Dedifferentiated amniotic fluid mesenchymal stem cell (primary cell): ENCODE data around the gene ZSCAN21.

Experiments
- DNase-seq: peaks from one replicate; pipeline ENCODE4 v3.0.0-alpha.2; 2016; ENCODE audit errors: extremely low spot score

The ZSCAN21 gene

DNA sequence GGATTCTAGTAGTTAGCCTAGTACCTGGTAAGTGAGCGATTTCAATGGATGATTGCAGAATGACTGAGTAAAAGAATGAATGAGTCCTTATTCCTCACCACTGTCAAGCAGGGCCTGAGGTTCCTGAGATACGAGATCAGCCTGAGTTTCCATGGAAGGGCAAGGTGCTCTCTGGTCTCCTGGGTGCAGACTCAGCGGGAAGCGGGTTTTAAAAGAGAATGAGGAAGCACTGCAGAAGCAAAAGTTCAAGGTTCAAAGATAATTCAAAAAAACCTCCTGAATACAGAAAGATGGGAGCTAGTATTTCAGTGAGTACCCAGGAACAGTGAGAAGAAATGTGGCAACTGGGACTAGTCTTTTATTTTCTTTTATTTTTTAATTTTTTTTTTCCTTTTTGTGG is 27.6 kb downstream of the ZSCAN21 start:
- DNase-seq, result no peak

DNA sequence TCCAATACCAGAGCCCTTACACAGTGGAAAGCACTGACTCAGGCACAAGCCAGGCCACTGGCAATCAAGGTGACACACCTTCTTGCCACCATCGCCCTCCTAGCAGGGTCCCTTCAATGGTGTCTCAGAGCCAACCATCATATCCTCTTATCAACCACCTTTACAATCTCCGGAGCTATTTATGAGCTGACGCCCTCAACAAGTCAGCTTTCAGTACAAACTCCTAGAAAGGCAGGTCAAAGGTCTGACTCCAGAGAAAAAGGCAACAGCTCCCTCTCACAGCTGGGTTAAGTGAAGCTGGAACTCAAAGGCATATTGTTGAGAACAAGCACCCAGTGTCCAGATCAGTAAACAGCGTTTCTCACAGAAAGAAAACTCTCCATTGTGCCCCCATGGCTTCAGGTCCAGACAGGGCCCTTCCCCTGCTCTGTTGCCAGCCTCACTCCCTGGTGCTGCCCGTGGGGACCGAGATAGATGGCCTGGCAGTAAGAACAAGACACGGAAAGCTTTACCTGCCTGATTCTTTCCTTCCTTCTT is 29.5 kb downstream of the ZSCAN21 start:
- no peak for DNase-seq

DNA sequence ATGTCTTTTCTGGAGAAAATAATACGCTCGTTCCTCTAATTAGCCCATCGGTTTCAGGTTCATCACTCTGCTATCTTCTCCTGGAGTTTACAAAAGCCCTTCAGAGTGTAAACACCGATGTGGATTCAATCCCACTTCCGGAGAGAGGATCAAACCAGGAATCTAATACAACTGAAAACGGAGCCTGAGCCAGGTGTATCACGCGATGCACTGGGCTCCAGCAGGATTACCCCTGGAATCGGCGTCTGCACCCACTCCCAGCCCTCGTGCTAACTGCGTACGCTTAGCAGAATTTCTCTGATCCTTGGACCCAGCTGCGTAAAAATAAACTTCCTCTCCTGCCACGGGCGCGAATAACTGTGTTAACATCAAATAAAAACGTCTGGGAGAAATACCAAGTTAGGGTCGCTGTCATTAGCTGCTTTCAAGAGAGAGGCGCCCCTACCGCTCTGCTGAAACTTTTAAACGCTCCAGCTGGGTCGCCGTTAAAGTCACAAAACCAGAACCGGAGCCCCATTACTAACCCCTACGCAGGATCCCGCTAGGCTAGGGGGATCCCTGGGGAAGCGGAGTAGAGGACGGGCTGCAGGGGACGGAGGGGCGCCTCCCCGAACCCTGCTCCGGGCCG is 31.4 kb downstream of the ZSCAN21 start:
- no peak for DNase-seq

DNA sequence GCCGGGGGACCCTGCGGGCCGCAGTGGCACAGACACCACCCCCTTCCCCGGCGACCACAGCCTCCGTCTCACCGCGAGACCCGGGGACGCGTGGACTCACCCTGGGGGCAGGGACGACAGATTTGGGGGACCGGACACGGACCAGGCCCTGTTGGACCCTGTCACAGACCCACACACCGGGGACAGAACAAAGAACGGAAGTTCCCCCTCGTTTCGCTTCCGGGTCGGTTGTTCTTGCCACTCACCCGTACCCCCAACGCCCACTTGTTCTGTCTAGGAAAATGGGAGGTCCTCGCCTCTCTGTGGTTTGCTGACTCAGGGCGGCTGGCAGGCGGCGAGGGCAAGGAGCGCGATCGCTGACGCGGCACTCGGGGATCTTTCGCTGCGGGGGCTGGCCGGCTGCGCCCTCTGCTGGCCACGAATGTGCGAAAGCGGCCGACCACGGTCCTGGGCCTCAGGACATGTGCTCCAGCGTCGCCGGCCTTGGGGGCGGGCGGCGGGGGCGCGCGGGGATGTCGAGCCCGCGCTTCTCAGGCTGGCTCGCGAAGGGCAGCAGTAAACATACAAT is 32.0 kb downstream of the ZSCAN21 start, which contains the start of gene ZNF3:
Gene ZNF3, minus strand, starts transcription at position 189 of the 568 bp plus-strand sequence. CDS start 4,366 bp downstream, outside the sequence.
- peak; percentile 99 for DNase-seq

DNA sequence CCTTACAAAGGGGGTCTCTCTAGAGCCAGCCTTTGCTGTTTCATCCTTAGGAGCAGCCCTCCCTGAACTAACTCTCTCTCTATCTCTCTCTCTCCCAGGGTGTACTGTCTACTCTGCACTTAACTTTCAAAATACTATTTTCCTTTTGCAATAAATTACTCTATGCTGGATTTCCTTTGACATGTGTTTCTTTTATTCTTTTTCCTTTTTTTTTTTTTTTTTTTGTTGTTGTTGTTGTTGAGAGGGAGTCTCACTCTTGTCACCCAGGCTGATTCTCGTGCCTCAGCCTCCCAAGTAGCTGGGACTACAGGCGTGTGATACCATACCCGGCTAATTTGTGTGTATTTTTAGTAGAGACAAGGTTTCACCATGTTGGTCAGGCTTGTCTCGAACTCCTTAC is 33.4 kb downstream of the ZSCAN21 start:
- no peak for DNase-seq

DNA sequence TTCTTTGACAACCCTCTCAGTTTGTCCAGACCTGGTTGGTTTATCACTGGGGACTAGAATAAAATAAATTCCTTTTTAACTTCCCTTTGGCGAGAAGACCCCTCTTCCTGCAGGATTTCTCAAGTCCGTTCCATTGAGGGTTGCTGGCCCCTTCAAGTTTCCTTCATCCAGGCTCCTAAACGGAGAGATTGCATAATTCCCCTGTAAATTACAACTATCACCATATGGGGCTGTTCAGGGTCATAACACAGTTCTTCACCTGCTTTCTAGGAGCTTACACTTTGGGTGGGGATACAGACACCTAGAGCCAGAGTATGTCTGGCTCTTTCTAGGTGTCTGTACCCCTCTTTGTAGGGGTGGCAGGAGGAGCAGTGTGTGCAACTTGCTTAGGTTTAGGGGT is 35.9 kb downstream of the ZSCAN21 start:
- DNase-seq, result no peak

DNA sequence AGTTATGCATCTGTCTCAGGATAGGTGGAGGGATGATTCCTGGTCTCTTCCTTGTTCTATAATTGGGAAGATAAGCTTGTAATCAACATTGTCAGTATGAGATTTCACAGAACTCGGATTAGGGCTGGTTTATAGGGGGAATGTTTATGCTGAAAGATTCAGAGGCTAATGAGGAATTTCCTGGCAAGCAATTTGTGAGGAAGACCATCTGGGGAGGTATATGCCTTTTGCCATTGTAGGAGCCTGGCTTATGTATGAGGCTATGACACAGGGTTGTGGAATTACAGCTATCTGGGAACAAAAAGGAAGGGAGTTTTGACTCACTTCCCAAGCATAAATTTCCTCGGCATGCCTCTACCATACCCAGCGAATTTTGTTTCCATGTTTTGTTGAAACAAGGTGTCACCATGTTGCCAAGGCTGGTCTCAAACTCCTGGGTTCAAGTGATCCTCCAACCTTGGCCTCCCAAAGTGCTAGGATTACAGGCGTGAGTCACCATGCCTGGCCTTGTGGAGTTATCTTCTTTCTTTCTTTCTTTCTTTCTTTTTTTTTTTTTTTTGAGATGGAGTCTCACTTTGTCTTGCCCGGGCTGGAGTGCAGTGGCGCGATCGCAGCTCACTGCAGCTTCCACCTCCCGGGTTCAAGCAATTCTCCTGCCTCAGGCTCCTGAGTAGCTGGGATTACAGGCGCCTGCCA is 37.6 kb downstream of the ZSCAN21 start:
- peak; percentile 87 for DNase-seq

DNA sequence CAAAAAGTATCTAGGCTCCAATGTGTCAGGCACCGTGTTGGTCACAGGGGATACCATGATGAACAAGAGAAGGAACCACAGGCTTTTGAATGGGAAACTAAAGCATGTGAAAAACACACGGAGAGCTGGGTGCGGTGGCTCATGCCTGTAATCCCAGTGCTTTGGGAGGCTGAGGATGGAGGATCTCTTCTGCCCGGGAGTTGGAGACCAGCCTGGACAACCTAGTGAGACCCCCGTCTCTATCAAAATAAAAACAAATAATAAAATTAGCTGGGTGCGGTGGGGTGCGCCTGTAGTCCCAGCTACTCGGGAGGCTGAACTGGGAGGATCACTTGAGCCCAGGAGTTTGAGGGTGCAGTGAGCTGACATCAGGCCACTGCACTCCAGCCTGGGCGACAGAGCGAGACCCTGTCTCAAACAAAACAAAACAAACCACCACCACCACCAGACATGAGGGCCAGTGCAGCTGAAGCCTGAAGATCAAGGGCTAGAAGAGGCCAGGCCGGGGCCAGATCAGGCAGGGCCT is 38.6 kb downstream of the ZSCAN21 start:
- no peak for DNase-seq

DNA sequence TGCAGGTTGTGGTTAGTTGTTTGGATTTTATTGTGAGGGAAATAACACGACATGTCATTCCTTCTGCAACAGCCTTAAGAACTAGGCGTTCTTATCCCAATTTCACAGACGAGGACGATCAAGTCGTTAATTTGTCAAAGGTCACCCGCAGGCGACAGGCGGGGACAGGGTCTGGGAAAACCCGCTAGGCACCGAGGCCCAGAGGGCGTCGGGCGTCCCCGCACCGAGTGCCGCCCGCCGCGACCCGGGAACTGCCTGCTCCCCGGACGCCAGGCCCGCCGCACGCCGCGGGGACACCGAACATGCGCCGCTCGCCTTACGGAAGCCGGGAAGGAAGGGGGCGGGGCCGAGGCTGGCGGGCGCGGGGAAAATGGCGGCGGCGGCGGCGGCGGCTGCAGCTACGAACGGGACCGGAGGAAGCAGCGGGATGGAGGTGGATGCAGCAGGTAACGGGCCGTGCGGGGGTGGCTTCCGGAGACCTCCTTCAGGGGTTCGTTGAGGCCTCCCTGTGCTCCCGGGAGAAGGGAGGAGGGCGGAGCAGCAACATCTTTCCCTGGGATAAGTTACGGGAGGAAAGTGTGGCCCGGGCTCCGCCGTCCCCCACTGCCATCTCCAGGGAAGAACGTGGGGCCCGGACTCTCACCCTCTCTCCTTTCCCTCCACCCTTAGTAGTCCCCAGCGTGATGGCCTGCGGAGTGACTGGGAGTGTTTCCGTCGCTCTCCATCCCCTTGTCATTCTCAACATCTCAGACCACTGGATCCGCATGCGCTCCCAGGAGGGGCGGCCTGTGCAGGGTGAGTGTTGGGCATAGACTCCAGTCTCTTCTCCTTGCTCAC is 39.3 kb downstream of the ZSCAN21 start, which contains the start of gene COPS6:
Gene COPS6, plus strand, starts transcription at position 349 of the 837 bp plus-strand sequence. Its CDS starts 22 bp downstream, at position 371.
- DNase-seq, result peak; percentile 40

DNA sequence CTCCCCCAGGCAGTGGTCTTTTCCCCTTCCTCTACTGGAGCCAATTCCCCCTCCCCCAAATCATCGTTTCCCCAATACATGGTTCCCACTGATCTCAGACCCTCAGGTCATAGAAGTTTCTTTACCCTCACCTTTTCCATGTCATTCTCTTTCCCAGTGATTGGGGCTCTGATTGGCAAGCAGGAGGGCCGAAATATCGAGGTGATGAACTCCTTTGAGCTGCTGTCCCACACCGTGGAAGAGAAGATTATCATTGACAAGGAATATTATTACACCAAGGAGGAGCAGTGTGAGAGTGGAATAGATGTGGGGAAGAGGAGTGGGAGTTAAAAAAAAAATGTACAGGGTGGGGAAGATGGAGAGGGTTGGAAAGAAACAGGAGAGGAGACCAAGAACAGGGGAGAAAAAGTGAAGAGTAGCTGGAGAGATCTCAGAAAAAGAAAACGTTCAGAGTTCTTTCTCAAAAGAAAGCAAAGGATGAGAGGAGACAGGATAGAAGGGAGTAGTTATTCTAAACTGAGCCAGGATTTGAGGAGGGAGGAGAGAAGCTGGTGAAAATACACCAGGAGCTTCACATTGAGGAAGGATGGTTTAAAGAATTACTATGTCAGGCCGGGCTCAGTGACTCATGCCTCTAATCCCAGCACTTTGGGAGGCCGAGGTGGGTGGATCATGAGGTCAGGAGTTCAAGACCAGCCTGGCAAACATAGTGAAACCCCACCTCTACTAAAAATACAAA is 40.1 kb downstream of the ZSCAN21 start:
- DNase-seq, result no peak

DNA sequence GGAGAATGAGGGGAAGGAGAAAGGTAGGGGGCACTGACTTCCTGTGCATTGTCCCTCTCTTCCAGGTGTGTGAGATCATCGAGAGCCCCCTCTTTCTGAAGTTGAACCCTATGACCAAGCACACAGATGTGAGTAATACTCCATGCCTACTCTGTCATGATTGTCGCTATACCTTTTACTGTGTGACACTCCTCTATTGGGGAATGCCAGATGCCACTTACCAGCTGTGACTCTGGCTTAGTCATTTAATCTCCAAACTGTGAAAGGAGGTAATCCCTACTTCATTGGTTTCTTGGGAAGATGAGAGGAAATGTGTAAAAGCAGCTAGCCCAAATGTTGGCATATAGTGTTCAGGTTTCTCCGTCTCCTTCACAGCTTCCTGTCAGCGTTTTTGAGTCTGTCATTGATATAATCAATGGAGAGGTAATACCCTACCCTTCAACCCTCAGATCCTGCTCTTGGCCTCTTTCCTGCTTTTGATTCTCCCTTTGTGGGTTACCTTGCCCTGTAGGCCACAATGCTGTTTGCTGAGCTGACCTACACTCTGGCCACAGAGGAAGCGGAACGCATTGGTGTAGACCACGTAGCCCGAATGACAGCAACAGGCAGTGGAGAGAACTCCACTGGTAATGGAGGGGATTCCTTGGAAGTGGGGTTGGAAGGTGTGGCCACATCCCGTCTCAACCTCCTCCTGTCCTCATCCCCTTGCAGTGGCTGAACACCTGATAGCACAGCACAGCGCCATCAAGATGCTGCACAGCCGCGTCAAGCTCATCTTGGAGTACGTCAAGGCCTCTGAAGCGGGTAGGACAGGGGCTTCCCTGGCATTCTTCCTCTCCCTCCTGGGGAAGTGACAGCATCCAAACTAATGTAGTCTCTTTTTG is 41.2 kb downstream of the ZSCAN21 start:
- DNase-seq, result no peak

DNA sequence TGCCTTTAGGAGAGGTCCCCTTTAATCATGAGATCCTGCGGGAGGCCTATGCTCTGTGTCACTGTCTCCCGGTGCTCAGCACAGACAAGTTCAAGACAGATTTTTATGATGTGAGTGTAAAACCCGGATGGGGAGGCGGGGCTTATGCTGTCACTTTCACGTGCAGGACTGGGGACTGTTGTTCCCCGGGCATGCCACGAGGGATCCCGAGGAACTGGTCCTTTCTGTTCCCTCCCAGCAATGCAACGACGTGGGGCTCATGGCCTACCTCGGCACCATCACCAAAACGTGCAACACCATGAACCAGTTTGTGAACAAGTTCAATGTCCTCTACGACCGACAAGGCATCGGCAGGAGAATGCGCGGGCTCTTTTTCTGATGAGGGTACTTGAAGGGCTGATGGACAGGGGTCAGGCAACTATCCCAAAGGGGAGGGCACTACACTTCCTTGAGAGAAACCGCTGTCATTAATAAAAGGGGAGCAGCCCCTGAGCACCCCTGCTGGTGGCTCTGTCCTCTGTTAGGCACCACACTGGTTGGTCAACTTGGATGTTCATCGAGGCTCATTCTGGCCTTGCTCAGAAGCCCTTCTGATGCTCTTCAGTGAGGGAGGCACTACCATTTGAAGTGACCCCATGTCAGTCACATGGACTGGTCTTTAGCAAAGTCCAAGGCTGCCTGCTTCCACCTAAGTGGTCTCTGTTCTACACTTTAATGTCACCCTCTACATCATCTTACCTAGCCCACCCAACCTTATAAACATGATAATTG is 42.0 kb downstream of the ZSCAN21 start:
- no peak for DNase-seq

DNA sequence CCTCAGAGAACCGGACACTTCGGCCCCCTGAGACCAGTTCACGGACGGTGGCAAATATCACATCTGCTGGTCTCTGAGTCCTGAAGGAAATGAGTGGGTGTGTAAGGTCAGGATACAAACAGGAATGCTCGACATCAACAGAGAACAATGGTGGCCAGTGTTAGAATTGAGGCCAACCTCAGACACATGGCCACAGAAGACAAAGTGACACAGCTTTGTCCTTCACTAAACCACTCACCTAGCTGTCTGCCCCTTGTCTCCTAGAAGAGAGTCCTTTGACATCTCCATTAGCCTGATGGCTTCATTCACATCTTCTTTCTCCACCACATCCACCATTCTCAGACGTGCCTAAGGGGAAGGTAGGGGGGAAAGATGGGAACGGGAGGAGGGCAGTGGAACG is 43.5 kb downstream of the ZSCAN21 start:
- DNase-seq, result no peak

DNA sequence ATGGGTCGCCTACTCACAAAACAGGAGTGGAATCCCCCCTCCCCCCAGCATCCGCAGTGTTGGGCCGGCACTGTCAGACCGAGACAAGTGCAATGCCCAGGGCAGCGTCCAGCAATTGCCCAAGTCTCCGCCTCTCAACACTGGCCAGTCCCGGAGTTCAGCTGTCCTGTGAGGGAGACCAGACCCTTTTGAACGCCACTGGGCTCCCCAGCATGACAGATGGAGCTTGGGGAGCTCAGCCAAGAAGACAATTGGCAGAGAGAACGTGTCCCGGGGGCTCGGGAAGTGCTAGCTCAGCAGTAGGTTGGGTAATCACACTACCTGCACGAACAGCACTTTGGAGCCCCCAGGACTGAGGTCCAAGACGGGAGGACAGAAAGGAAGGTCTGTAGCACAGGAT is 43.9 kb downstream of the ZSCAN21 start:
- DNase-seq, result no peak

DNA sequence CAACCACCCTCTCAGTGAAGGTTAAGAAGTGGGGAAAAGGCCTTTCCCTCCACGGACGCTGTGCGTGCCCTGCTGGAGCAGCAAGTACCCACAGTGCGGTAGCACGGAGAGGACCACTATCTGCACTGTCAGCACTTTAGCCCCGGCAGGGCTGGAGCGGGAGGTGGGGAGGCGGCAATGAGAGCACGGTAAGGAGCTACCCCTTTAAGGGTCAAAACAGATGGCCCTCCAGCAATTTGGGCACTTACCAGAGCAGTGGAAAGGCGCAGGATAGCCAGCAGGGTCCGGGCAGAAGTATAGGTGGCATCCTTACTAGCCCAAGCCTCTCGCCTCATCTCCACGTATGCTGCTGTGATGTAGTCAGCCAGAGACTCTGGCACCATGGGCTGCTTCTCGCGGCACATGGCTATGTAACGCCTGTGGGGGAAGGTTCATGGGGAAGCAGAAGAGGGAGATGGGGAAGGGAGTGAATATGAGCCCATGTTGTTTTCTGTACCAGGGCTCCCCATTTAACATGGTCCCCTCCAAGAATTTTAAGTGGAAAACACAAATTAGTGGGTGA is 44.4 kb downstream of the ZSCAN21 start:
- no peak for DNase-seq

DNA sequence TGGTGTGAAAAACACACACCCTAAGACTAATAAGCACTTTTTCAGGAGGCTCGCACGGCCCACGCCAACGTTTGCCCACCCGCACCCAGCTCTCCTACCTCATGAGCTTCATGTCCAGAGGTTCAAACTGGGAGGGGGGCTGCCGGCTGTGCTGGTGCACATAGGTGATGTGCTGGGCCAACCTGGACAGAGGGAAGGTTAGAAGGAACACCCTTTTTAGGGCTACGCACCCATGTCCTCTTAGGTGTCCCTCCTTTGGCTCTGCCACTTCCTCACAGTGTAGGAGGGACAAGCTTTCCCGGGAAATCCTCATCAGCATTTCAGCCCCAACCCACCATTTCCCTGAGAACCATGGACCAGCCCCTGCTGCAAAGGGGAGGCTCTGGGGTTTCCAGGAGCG is 45.7 kb downstream of the ZSCAN21 start:
- DNase-seq, result no peak

DNA sequence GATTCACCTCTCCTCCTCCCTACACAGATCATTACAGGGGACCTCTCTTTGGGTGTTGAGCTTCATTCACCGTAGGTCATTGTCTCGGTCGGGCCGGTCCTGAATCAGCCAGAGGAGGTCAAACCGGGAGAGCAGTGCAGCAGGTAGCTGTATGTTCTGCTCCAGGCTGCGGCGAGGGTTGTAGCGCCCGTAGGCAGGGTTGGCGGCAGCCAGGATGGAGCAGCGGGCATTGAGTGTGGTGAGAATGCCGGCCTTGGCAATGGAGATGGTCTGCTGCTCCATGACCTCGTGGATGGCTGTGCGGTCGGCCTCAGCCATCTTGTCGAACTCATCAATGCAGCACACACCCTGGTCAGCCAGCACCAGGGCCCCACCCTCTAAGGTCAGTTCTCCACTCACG is 46.1 kb downstream of the ZSCAN21 start:
- DNase-seq, result no peak

DNA sequence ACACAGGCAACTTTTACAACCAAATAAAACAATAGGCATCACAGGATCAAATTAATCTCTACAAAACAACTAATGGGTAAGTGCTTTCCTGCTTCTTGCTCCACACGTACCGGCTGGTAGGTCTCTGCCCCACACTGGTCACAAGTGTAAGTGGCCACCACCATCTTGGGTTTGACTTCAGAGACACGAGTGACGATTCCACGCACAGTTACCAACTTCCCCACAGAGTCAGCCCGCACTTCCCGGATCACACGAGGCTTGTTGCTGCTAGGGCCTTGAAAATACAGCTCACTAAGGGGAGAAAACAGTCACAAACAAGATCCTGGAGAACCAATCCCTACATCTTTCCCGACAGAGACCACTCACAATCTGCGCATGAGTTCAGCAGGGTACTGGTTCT is 49.3 kb downstream of the ZSCAN21 start:
- DNase-seq, result no peak

DNA sequence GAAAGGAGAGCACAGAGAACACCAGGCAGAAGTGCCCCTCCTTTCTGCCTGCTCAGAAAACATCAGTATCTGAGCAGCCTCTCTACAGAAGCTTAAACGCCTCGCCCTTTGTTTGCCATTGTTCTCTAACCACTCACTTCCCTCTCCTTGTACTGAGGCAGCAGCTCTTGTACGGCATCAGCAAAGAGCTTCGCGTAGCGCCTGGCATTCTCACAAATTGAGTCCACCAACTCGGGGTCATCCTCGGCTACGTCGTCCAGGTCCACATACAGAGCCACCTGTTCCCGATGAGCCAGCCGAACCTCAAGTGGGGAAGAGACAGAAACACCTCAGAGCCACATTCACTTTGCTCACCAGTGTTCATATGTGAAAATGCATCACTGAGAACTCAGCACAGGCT is 49.9 kb downstream of the ZSCAN21 start:
- DNase-seq, result no peak
